Upper lobe of left lung (tissue), 6 donors: ENCODE data around the gene CISD1. TPM values are rescaled to one million over a fixed set of nuclear protein-coding genes. Genes with fewer than 3 reads are reported as not detected.
"Not testable (repeated sequence)": the region's sequence is repeated elsewhere in the genome, so short reads cannot be mapped to it uniquely, and the experiment has no call there.

Experiments used
- ATAC-seq, 2 donors: fragments of 200-7000 bp; cut with Tn5 transposase; one replicate each; pipeline ENCODE4 v1.9.1; 2022; ENCODE audit warnings: mild to moderate bottlenecking in 2 of 2, moderate library complexity in 2 of 2; ENCODE audit not compliant: low FRiP score in 2 of 2
- DNase-seq, 2 donors: peaks; one replicate each; pipeline ENCODE4 v3.0.0-alpha.2; 2019 to 2020
- H3K27ac ChIP-seq, 4 donors: fragments of 200-600 bp; sonication (generic); one replicate each; pipeline ENCODE4 v1.5.1; 2016 to 2019
- H3K27me3 ChIP-seq, 4 donors: fragments of 200-600 bp; sonication (generic); one replicate each; pipeline ENCODE4 v1.5.1; 2017 to 2019
- H3K36me3 ChIP-seq, 4 donors: fragments of 200-600 bp; sonication (generic); one replicate each; pipeline ENCODE4 v1.5.1; 2016 to 2019
- H3K4me1 ChIP-seq, 4 donors: fragments of 200-600 bp; sonication (generic); one replicate each; pipeline ENCODE4 v1.5.1; 2018 to 2019
- H3K4me3 ChIP-seq, 4 donors: fragments of 200-600 bp; sonication (generic); one replicate each; pipeline ENCODE4 v1.5.1; 2017 to 2019; ENCODE audit warnings: mild to moderate bottlenecking in 2 of 4, moderate library complexity in 1 of 4
- H3K9me3 ChIP-seq, 4 donors: fragments of 200-600 bp; sonication (generic); one replicate each; pipeline ENCODE4 v1.5.1; 2018 to 2019
- CTCF ChIP-seq, 6 experiments: fragments of 450-650 bp in 4 of 6; fragments of 200-600 bp in 2 of 6; sonication (generic) in 2 of 6; IDR thresholded peaks; one replicate each; pipeline ENCODE4 v1.5.1; 2016 to 2019; ENCODE audit warnings: antibody characterized with exemption in 6 of 6
- EP300 ChIP-seq, 4 donors: sonication (generic); formaldehyde crosslinking; IDR thresholded peaks; one replicate each; pipeline ENCODE4 v1.5.1; 2017; ENCODE audit warnings: antibody characterized with exemption in 4 of 4, control low read depth in 2 of 4
- POLR2A ChIP-seq, 4 donors: fragments of 450-650 bp; IDR thresholded peaks; one replicate each; pipeline ENCODE4 v1.5.1; 2016 to 2017; ENCODE audit warnings: antibody characterized with exemption in 4 of 4, mild to moderate bottlenecking in 2 of 4
- POLR2AphosphoS5 ChIP-seq, 2 donors: sonication (generic); formaldehyde crosslinking; IDR thresholded peaks; one replicate each; pipeline ENCODE4 v1.5.1; 2017; ENCODE audit warnings: antibody characterized with exemption in 2 of 2
- WGBS, 2 donors: methylation state at CpG; one replicate each; pipeline ENCODE4 v1.1.5; 2017 to 2018; 5-methylcytosine and 5-hydroxymethylcytosine counted together
- total RNA-seq, 6 donors: library from RNA; depleted of rRNA in 4 of 6; stranded (reverse); fragments of >200 nt in 4 of 6; gene quantifications; one replicate each; pipeline versions ENCODE4 v1.1.0 to v1.2.1, GENCODE V29; 2016 to 2021
- donor health status: DM: no; HTN: no; CAD: no; lungs with moderate emphysema.
- donor health status: DM: no; HTN: yes; CAD: no; lungs with severe emphysema.

The CISD1 gene
- total RNA-seq, 6 donors from 2014 or later: 6.3 to 19.4 (median 13.8) TPM

- Histone ChIP-seq H3K4me3 (no peak overlapping the region), H3K4me1 (no peaks in the 10 kb centered on the region), H3K27me3 (no peaks in the 10 kb centered on the region), H3K27ac (no peak overlapping the region), H3K9me3 (no peaks in the 10 kb centered on the region), H3K36me3 (no peaks in the 10 kb centered on the region)
- TF ChIP-seq CTCF (IDR thresholded peaks at IDR 0.05): no peak
- TF ChIP-seq POLR2AphosphoS5 (IDR thresholded peaks at IDR 0.05): no peak
- no peak for TF ChIP-seq EP300 (IDR thresholded peaks at IDR 0.05)
- no peak for TF ChIP-seq POLR2A (IDR thresholded peaks at IDR 0.05)
- 84 to 86% methylated on average over 4 of the region's 4 CpGs for WGBS, 2 donors
- no peak for ATAC-seq
- DNase-seq: no peak
Measured at GRCh38 chr10:58253184-58253583, 15.8 kb upstream of the CISD1 start.

DNA sequence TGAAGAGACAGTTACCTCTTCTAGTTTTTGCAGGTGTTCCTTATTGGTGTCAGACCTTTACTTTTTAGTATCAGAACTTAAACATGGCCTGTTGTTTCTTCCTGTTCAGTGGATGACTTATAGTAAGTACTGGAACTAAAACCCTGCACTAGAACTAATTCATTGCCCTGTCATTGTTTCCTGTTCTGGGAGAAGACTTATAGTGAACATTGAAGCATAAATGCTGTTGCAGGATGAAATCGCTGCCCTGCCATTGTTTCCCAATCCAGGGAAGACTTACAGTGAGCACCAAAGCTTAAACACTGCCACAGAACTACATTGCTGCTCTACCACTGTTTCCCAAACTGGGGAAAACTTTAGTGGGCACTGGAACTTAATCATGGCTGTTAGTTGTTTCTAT lies 14.3 kb upstream of the CISD1 start:
- Histone ChIP-seq H3K4me1 (no peaks in the 10 kb centered on the region), H3K4me3 (no peak overlapping the region), H3K9me3 (no peaks in the 10 kb centered on the region), H3K27ac (no peak overlapping the region), H3K27me3 (no peaks in the 10 kb centered on the region), H3K36me3 (no peaks in the 10 kb centered on the region)
- 71 to 77% methylated on average over 1 of the region's 1 CpG for WGBS, 2 donors
- ATAC-seq (no peak), DNase-seq (no peak)
- TF ChIP-seq POLR2AphosphoS5 (IDR thresholded peaks at IDR 0.05) (no peak), CTCF (IDR thresholded peaks at IDR 0.05) (no peak), EP300 (IDR thresholded peaks at IDR 0.05) (no peak), POLR2A (IDR thresholded peaks at IDR 0.05) (no peak)

DNA sequence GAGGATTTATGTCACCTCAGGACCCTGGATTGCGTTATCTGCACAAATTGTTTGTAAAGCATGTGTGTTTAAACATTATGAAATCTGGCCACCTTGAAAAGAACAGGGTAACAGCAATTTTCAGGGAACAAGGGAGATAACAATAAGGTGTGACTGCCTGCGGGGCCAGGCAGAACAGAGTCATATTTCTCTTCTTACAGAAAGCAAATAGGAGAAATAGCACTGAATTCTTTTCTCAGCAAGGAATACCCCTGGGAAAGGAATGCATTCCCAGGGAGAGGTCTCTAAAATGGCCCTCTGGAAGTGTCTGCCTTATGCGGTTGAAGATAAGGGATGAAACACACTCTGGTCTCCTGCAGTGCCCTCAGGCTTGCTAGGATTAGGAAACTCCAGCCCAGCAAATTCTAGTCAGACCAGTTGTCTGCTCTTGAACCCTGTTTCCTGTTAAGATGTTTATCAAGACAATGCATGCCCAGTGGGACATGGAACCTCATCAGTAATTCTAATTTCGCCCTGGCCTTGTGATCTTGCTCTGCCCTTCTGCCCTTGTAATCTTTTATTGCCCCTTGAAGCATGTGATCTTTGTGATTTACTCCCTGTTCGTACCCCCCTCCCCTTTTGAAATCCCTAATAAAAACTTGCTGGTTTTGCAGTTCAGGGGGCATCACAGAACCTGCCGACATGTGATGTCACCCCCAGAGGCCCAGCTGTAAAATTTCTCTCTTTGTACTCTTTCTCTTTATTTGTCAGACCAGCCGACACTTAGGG lies 12.8 kb upstream of the CISD1 start:
- 89 to 90% methylated on average over 7 of the region's 7 CpGs for WGBS, 2 donors
- not testable (repeated sequence) for H3K27me3 ChIP-seq, H3K36me3 ChIP-seq, DNase-seq, H3K27ac ChIP-seq, ATAC-seq, H3K4me1 ChIP-seq, H3K4me3 ChIP-seq, H3K9me3 ChIP-seq

DNA sequence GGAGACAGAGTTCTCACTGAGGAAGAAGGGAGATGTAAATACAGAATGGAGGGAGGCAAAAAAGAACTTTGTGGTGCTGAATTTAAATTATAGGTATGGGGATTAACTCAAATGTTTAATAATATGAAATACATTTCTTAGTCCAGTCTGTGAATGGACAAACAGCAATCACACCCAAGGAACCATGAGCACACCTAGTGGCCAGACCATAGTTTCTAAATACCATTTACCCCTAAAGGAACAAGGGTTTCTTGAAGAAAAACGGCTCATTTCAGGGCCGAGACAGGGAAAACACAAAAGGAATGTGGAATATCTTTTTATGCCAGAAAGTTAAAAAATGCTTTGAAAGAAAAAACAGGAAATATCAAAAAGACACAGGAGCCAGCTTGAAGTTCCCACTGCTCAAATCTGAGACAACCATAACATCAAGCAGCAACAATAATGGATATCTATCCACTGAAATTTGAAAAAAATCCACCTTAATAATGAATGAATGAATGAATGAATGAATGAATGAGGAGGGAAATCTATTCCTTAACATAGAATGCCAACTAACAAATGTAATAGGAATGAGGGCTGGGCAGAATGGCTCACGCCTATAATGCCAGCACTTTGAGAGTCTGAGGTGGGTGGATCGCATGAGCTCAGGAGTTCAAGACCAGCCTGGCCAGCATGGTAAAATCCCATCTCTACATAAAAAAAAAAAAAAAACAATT lies 9.8 kb upstream of the CISD1 start:
- ATAC-seq: no peak
- Histone ChIP-seq H3K27ac (no peak overlapping the region), H3K4me1 (no peaks in the 10 kb centered on the region), H3K4me3 (no peak overlapping the region), H3K9me3 (no peaks in the 10 kb centered on the region), H3K36me3 (no peaks in the 10 kb centered on the region), H3K27me3 (no peaks in the 10 kb centered on the region)
- no peak for DNase-seq
- 87 to 94% methylated on average over 4 of the region's 4 CpGs for WGBS, 2 donors
- TF ChIP-seq CTCF (IDR thresholded peaks at IDR 0.05): no peak

DNA sequence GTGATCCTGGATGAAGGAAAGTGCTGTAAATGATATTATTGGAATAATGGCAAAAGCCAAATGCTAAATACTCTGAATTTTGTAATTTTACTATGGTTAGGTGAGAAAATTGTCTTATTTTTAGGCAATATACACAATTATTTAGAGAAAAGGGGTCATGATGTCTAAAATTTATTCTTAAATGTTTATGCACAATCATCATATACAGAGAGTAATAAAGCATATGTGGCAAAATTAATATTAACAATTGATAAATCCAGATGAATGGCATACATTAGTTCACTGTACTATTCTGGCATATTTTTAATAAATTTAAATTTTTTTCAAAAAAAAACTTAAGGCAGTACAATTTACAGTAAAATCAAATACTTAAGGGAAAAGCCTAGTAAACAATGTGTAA lies 8.6 kb upstream of the CISD1 start:
- TF ChIP-seq POLR2A (IDR thresholded peaks at IDR 0.05): no peak
- DNase-seq: no peak
- H3K27me3 ChIP-seq: no peaks in the 10 kb centered on the region
- H3K9me3 ChIP-seq: no peaks in the 10 kb centered on the region
- peaks cover 0 to 9% (median 8%) of the 10 kb centered on the region in 4 donors for H3K4me1 ChIP-seq
- no peak overlapping the region for H3K4me3 ChIP-seq
- no peak for ATAC-seq
- no peaks in the 10 kb centered on the region for H3K36me3 ChIP-seq
- no peak overlapping the region for H3K27ac ChIP-seq

- H3K36me3 ChIP-seq: no peaks in the 10 kb centered on the region
- H3K9me3 ChIP-seq: no peaks in the 10 kb centered on the region
- ATAC-seq (no peak), DNase-seq (no peak)
- H3K4me1 ChIP-seq: peaks cover 7 to 24% (median 17%) of the 10 kb centered on the region in 4 donors
- TF ChIP-seq CTCF (IDR thresholded peaks at IDR 0.05): no peak
- no peak overlapping the region for H3K4me3 ChIP-seq
- no peaks in the 10 kb centered on the region for H3K27me3 ChIP-seq
- no peak overlapping the region for H3K27ac ChIP-seq
Measured at GRCh38 chr10:58262766-58263165, 6.2 kb upstream of the CISD1 start.
